ENCODE data around the gene GRK3.

GRK3 gene

DNA sequence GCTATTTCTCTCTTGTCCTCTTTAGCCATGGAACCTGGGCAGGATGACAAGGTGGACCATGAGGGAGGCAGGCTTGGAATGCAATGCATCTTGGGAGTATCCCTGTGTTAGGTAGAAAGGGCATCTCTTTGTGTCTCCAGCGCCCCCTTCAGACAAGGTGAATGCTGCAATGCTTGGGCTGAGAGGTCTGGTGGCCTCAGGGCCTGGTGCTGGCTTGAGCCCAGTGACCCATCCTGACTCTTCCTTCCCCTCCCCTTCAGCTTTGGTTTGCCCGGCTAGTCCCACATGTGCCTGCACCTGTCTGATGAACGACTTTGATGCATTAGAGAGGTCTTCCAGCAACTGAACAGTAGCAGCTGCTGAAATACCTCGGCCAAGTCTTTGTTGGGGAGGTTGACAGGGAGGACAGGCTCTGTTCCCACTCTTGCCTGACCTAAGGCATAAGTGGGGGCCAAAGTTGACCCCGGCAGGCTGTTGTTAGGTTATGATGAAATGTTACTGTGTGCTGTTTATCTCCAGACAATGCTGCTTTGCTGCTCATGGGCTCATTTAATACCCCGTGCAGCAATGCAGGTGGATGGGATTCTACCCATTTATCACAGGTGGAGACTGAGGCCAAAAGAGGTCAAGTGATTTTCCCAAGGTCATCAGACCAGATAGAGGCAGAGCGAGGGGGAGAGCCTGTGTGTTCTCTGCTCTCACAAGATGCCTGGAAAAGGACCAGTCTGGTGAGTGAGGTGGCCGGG lies 200.0 kb downstream of the GRK3 start:
- DNase-seq, result no peak

DNA sequence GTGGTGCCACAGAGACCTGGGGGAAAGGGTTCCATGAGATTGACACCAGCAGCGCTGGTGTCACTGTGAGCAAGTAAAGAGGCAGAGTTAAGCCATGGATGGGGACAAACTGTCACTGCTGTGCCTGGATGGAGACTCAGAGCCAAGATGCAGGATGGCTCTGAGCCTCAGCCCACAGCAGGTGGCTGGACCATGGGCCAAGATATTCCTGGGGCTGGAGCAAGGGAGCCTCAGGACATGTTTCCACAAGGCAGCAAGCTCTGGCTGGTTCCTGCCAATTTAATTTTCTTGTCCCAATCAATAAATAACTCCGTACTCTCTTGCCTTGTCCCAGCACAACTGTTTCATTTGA lies 200.5 kb downstream of the GRK3 start:
- DNase-seq, result no peak

DNA sequence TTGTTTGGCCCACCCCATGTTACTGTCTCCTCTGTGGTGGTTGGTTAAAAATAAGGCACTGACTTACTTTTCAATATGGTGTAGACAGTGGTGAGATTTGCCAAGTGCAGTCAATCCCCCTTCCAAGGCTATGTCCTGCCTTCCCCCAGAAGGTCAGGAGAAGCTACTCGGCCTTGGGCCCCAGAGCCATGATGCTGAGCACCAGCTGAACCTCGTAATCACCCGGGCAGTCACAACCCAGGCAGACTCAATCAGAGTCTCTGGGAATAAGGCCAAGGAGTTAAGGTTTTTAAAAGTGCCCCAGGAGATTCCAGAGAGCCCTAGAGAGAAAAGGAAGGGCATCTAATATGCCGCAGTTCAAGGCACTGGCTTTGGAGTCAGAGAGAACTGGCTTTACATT lies 201.3 kb downstream of the GRK3 start:
- DNase-seq, result no peak

DNA sequence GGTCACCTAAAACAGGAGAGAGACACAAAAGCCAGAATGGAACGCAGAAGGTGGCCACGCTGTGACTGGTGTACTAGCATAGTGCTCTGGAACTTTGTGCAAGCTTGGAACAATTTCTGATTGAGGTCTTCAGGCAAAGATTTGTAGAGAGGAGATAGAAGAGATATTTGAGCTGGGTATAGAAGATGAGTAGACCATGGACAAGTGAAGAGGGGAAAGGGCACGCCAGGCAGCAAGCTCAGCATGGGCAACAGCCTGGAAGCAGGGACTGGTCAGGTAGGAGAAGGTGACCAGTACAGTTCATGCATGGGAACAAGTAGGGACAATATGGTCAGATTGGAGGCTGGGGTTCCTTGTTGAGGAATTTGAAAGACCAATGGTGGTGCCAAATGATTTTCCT lies 201.9 kb downstream of the GRK3 start:
- no peak for DNase-seq

DNA sequence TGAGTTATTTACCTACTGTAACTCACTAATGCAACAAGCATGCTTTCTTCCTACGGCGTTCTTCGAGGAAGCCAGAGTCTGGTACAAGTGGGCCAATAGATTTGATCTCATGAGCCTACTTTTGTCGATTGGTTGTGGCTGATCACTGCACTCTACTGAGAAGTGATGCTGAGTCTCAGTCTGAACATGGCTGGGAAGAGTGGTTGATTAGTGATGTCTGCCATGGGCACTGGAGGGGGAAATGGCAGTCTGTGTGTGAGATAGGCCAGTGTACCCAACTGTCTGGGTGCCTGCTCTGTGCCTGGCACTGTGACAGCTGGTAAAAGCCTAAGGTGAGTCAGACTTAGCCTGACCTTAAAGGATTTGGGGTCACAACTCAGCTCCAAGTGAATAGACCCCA lies 205.9 kb downstream of the GRK3 start:
- DNase-seq, result no peak

DNA sequence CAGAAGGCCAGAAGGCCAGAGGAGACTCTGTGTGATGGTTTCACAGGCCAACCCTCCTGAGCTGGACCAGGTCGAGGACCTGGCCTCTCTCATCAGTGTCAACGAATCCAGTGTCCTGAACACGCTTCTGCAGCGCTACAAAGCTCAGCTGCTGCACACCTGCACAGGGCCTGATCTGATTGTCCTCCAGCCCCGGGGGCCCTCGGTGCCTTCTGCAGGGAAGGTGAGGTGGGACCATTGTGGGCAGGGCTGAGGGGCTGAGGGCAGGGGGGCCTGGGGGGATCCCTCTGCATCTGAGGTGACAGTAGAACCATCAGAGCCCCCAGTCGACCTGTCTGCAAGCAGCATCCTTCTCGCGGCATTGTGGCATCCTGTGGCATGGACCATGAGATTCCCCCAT lies 207.8 kb downstream of the GRK3 start:
- no peak for DNase-seq

DNA sequence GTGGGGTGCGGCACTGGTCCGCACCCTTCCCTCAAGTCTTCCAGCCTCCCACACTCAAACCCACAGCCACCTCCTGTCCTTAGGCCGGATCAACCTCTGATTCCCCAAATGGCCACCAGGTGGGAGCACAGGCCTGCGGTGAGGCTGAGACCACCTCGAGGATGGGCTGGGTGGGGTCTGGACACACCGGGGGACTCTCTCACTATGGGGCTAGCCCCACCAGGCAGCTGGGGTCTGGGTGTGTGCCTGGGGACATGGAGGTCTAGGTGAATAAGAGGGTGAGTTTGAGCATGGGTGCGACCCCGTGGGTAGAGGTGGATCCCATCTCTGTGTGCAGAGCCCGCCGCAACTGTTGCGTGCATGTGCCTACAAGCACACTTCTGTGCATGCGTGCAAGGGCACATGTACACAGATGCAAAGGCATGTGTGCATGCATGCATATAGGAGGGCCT lies 210.1 kb downstream of the GRK3 start:
- DNase-seq, result no peak

DNA sequence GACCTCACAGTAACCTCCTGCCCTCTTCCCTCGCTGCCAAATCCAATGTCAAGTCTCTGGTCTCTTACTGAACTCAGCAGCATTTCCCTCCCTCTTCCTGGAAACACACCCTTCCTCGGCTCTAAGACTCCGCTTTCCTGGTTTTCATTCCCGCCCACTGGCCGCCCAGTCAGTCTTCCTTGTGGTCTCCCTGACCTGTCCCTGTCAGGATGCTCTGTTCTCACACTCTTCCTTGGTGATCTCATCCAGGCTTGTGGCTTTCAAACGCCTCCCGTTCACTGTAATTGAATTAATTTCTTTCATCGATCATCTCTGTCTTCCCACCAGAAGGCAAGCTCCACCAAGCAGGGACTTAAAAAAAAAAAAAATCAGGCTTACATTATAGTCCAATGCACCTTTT lies 211.1 kb downstream of the GRK3 start:
- DNase-seq, result no peak

DNA sequence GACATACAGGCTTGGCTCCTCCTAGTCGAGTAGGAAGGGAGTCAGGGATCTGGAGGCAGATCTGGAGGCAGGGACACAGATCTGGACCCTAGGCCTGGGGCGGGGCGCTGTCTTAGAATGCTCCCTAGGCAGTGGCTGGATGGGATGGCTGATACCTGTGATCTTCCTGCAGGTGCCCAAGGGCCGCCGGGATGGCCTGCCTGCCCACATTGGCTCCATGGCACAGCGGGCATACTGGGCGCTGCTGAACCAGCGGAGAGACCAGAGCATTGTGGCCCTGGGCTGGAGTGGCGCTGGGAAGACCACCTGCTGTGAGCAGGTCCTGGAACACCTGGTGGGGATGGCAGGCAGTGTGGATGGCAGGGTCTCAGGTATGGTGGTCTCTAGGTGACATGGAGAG lies 212.9 kb downstream of the GRK3 start:
- no peak for DNase-seq

DNA sequence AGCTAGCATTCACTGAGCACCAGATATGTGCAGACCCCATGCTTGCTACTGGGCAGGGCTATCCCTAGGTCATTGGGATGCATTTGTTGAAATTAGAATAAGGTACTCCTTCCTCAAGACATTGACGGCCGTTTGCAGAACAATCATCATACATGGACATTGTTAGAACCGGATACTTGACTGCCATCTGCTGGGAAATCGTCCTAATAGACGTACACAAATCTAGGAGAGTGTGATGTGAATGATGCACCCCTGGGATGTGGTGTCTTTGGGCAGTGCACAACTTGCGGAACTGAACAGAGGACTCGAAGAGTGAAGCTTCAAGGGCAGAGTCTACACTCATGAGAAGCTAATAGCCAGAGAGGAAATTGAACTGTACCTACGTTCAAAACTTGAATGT lies 213.4 kb downstream of the GRK3 start:
- no peak for DNase-seq

Data from CD4-positive, alpha-beta T cell treated with Interleukin-4 for 1 hour (primary cell).